HG03558 (cell line): ENCODE data around the gene HPS3.
"Not testable (repeated sequence)": the region's sequence is repeated elsewhere in the genome, so short reads cannot be mapped to it uniquely, and the experiment has no call there.

Source experiments
- ATAC-seq: cut with Tn5 transposase; IDR thresholded peaks from one replicate; pipeline ENCODE4 v1.9.1; 2021; ENCODE audit warnings: moderate number of reproducible peaks; ENCODE audit not compliant: unreplicated experiment; ENCODE audit errors: extremely low read depth

The HPS3 gene

DNA sequence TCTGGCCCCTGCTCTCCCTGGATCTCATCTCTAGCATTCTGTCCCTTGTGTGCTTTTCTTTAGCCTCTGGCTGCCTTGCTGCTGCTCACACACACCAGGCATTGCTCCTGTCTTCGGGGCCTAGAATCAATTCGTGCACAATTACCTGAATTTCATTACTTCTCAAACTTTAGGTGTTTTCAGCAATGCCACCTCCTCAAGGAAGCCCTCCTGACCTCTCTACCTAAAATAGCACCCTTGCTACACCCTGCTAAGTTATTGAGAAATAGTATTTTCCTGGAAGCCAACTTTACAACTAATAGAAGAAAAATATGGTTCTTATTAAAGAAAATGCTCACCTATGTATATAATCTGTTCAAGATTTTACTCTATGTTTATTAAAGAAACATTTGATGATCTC lies 51.7 kb downstream of the HPS3 start:
- ATAC-seq = no peak

DNA sequence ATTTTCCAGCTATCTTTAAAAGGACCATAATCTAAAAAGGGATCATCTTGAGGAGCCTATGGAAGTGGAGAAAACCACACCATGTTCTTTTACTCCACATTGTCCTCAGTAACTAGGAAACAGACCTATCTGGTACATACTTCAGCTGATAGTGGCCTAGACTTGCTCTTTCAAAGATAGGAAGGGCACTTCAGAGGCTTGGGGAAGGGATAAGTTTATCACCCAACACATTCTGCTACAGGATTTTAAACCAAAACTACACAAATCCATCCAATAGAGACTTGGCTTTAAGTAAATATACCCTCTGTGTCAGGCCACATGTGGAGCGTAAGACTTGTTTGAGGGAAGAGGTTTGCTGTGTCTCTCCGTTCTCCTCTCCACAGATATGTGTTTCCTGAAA lies 56.8 kb downstream of the HPS3 start:
- ATAC-seq = no peak

DNA sequence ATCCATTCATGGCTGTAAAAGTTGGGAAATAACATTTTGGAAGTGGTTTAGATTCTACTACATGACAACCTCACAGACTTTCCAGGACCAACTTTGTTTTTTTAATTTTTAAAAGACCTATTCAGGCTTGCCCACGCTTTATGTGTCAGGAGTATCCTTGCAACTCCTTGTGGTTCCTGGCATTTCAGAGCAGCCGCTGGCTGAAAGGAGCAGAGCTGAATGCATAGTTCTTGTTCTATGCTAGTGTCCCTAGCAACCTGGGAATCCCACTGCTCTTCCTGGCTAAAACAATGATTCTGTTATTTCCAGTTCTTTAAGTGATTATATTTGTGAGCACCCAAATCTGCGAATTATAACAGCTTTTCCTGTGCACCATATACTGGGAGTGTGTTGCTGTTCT lies 57.3 kb downstream of the HPS3 start:
- ATAC-seq = no peak

GRCh38 chr3:149188494-149188893 lies 59.1 kb downstream of the HPS3 start:
- no peak for ATAC-seq

DNA sequence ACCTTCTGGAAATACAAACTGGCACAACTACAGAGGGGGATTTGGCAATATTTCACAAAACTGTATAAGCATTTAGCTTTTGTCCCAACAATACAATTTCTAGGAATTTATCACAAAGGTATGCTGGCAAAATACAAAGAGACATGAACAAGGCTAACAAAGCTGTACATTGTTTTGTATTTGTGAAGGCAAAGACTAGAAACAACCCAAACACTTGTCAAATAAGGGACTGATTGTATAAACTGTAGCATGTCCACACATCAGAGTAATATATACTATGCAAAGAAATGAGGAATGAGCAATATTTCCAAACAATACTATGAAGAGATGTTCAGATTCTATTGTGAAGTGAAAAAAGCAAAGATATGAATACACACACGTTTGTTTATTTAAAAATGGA lies 65.8 kb downstream of the HPS3 start:
- no peak for ATAC-seq

DNA sequence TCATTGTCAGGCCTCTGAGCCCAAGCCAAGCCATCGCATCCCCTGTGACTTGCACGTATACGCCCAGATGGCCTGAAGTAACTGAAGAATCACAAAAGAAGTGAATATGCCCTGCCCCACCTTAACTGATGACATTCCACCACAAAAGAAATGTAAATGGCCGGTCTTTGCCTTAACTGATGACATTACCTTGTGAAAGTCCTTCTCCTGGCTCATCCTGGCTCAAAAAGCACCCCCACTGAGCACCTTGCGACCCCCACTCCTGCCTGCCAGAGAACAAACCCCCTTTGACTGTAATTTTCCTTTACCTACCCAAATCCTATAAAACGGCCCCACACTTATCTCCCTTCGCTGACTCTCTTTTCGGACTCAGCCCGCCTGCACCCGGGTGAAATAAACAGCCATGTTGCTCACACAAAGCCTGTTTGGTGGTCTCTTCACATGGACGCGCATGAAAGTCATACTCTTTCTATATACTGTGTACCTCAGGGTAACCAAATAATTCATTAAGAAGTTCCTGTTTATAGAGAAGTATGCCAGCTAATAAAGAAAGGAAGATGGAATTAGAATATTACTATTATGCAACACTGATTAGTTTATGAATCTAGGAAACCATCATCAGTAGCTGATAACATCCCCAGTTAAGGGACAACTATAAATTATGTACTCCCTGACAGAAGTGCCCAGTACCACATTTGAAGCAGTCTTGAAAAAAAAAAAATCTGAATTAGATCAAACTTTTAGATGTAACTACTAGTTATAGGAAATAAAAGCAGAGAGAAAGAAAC lies 67.6 kb downstream of the HPS3 start:
- not testable (repeated sequence) for ATAC-seq

DNA sequence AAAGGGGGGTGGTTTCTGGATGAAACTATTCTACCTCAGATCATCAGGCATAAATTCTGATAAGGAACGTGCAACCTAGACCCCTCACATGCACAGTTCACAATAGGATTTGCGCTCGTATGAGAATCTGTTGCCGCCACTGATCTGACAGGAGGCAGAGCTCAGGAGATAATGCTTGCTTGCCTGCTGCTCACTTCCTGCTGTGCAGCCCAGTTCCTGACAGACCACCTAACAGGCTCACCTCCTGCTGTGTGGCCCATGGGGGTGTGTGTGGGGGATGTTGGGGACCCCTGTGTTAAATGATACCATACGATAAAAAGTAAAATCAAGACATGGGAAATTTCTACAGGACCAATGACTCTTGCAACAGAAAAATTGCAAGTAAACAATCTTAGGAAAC lies 68.2 kb downstream of the HPS3 start:
- no peak for ATAC-seq

DNA sequence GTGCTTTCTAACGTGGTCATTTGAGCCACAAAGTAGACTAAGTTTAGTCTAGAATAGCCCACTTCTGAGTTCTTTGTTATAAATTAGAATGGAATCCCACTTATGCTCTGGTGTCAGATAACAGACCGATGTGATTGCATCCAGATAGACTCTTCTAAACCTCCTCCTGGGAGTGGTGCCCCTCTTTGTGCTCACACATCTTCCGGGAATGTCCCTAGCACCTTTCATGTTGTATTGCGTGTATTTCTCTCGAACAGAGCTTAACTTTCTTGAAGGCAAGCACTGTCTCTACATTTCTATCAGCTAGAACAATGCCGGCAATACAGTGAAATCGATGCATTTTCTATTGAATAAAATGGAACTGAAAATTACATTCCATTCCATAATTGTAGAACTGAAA lies 69.2 kb downstream of the HPS3 start:
- no peak for ATAC-seq

GRCh38 chr3:149199474-149199873 lies 70.0 kb downstream of the HPS3 start:
- no peak for ATAC-seq

DNA sequence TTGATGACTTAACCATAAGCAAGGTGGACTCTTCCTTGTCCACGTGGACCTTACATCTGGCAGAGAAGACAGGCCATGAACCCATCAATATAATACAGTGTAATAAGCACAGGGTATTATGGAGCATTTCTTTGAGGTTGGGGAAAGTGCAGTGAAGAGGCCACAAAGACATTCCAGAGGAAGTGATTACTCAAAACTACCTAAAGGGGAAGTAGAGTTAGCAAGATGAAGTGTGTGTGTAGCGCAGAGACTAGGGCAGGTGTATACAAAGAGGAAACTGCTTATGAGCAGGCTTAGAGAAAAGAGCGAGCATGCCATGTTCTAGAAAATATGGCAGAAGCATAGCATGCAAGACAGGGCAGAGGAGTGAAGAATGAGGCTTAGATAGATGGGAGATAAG lies 74.3 kb downstream of the HPS3 start:
- ATAC-seq = peak; percentile 99

DNA sequence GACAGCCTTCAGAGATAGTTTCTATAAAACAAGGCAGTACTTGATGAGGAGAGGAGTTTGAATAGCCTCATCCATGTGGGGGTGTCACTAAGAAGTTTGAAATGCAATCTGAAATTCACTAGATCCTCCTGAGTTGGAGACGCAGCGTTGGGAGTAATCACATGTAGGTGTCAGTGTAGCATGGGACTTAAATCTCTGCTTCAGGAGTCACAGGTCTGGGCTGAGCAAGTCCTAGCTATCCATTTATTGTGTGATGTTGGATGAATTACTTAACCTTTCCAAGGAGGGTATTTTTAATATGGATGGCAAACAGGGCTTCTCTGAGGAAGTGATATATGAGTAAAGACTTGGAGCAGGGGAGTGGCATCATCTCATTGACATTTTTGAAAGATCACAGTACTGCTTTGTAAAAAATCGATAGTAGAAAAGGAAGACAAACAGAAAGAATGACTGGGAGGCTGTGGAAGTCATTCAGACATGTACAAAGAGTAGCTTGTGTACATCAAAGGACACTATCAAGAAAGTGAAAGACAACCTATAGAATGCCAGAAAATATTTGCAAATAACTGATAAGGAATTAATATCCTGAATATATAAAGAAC lies 75.1 kb downstream of the HPS3 start:
- ATAC-seq = no peak

- ATAC-seq = no peak
These were observed 78.0 kb downstream of the HPS3 start for GRCh38 chr3:149207475-149207874.

GRCh38 chr3:149209431-149209830 lies 80.0 kb downstream of the HPS3 start:
- no peak for ATAC-seq

DNA sequence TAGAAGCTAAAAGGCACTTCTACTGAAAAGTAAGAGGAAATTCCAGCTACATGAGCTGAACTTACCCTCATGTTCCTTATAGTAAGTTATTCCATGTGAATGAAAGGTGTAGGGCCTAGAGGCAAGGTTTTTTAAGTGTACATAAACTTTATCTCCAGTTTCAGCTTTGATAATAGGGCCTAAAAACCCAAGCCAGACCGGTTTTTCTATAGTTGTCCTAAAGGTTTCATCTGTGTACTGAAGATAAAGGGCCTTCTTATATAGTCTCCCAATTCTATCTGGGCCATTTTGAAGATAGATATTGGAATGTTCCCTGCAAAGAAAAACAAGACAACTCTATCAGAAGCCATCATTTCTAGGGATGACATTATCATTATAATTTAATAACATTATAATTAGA lies 82.9 kb downstream of the HPS3 start:
- no peak for ATAC-seq

- no peak for ATAC-seq
These were observed 85.3 kb downstream of the HPS3 start for GRCh38 chr3:149214702-149215101.

DNA sequence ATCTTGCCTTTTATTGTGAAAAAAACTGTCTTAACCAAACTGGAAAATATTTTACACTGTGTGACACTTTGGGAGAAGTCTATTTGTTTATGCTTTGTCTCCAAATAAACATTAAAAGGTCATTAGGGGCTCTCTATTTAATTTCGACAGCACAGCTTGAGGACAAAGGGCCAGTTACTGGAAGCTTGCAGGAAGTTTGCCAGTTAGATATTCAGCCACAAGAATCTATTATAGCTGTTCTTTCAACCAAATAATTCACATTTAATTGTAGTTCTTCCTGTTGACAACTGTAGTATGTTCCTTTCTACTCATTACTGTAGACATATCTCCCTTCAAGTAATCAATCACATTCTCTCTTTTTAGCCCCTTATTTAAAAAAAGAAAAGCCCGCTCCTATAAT lies 86.1 kb downstream of the HPS3 start:
- ATAC-seq = no peak

DNA sequence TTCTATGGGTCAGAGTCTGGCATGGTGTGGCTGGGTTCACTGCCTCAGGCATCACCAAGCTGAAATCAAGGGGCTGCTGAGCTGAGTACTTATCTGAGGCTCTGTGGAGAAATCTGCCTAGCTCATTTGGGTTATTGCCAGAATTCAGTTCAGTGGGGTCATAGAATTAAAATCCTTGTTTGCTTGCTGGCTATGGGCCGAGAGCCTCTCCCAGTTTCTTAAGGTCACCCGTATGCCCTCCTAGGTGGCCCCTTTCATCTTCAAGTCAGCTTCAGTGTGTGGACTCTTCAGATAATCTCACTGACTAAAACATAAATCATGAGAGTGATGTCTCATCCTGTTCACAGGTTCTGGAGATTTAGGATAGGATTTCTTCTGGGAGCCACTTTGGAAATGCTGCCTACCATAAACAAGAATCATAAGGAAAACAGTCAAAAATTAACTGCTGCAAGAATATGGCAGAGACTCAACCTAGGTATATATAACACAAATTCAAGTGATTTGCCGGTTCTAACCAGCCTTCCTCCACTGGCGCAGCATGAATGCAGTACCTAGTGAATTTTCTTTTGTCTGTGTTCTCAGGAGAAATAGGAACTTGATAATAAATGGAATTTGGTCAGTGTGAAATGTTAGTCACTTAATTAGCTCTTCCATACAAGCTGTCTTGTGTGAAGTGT lies 86.9 kb downstream of the HPS3 start:
- no peak for ATAC-seq

DNA sequence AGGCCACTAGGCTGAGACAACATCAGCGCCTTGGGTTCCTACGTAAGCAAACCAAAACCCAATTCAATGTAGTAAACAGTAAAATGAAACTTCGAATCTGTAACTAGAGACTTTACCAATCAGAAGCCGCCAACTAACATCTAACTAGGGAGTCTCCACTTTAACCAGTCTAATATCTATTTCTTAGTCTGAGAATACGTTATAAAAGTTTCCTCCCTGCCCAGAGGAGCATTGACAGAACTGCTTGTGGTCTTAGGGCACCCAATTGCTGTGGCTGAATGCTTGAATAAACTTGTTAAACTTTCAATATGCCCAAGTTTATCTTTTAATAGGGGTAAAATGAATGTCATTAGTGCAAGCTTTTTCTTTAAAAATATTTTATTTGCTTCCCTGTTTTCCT lies 87.9 kb downstream of the HPS3 start:
- no peak for ATAC-seq

- not testable (repeated sequence) for ATAC-seq
These were observed 90.1 kb downstream of the HPS3 start for GRCh38 chr3:149219380-149220121.

DNA sequence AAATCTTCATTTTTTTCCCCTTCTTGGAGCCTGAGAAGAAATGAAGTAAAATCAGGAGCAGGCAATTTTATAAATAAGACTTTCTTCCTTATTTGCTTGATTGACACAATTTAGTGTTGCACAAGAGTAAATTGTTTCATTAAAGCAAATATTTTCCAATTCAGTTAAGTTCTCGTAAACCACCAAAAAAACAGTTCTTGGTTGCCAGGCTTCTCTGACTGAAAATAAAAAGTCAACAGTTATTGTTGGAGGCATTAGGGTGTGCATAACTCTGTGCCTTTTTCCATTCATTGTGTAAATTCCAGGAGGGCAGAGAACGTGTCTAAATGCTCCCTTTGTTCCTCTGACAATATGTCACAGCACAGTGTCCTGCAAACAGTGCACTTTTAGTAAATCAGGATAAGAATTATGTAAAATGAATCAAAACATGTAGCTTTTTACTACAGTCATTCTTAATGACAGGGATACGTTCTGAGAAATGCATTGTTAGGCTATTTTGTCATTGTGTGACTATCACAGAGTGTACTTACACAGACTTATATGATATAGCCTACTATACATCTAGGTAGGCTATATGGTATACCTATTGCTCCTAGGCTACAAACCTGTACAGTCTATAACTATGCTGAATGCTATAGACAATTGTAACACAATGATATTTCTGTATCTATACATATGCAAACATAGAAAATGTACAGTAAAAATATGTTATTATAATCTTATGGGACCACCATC lies 92.5 kb downstream of the HPS3 start, which contains the start of gene CP:
Gene CP, minus strand, starts transcription at position 47 of the 735 bp plus-strand sequence. Its CDS starts 37 bp downstream, at position 10.
- no peak for ATAC-seq
